Natural killer cell (primary cell): ENCODE measurements around the gene CDH12. TPM values are rescaled to one million over a fixed set of nuclear protein-coding genes. Genes with fewer than 3 reads are reported as not detected.

ENCODE experiments used
- ATAC-seq, 3 donors: fragments of 150-1000 bp in 2 of 3; fragments of 200-7000 bp in 1 of 3; cut with Tn5 transposase; 1 replicate in 1 of 3; 2 replicates in 2 of 3; pipeline ENCODE4 v1.10.0; 2021; ENCODE audit warnings: mild to moderate bottlenecking in 2 of 3, moderate library complexity in 2 of 3
- DNase-seq, 2 donors: peaks; one replicate each; pipeline versions ENCODE4 v3.0.0 to v3.0.0-alpha.2; 2013 to 2021; ENCODE audit warnings: mixed read lengths in 1 of 2
- H3K27ac ChIP-seq: one replicate; pipeline ENCODE4 v1.5.1; 2013; ENCODE audit warnings: mild to moderate bottlenecking, low read length
- H3K27me3 ChIP-seq: one replicate; pipeline ENCODE4 v1.6.1; 2013; ENCODE audit warnings: low read length; ENCODE audit not compliant: control insufficient read depth, insufficient read depth
- H3K36me3 ChIP-seq: one replicate; pipeline ENCODE4 v1.6.1; 2013; ENCODE audit warnings: low read length; ENCODE audit not compliant: control insufficient read depth, insufficient read depth
- H3K4me1 ChIP-seq: one replicate; pipeline ENCODE4 v1.6.1; 2013; ENCODE audit warnings: low read length; ENCODE audit not compliant: control insufficient read depth, insufficient read depth
- H3K4me3 ChIP-seq: one replicate; pipeline ENCODE4 v1.5.1; 2013; ENCODE audit warnings: low read length
- H3K9me3 ChIP-seq: one replicate; pipeline ENCODE4 v1.6.1; 2013; ENCODE audit warnings: low read length; ENCODE audit not compliant: control insufficient read depth, insufficient read depth
- H3K27ac Mint-ChIP-seq, 2 donors: one replicate each; pipeline ENCODE4 v1.8.0; 2022; ENCODE audit warnings: mild to moderate bottlenecking in 2 of 2, mixed read lengths in 2 of 2, moderate library complexity in 1 of 2
- H3K27me3 Mint-ChIP-seq, 2 donors: one replicate each; pipeline ENCODE4 v1.8.0; 2022; ENCODE audit warnings: low read depth in 2 of 2, mixed read lengths in 2 of 2
- H3K36me3 Mint-ChIP-seq: one replicate; pipeline ENCODE4 v1.8.0; 2022; ENCODE audit warnings: mixed read lengths
- H3K4me1 Mint-ChIP-seq, 2 donors: one replicate each; pipeline ENCODE4 v1.8.0; 2022; ENCODE audit warnings: mixed read lengths in 2 of 2
- H3K4me3 Mint-ChIP-seq: one replicate; pipeline ENCODE4 v1.8.0; 2022; ENCODE audit warnings: mild to moderate bottlenecking, moderate library complexity, mixed read lengths
- H3K9me3 Mint-ChIP-seq, 2 donors: one replicate each; pipeline ENCODE4 v1.8.0; 2022; ENCODE audit warnings: mixed read lengths in 2 of 2
- CTCF ChIP-seq: fragments of 200-600 bp; IDR thresholded peaks from one replicate; pipeline ENCODE4 v1.8.0; 2022; ENCODE audit warnings: antibody characterized with exemption
- WGBS: methylation state at CpG from one replicate; pipeline ENCODE4 v1.1.7; 2013; ENCODE audit warnings: missing lambda C conversion rate; ENCODE audit not compliant: insufficient coverage; 5-methylcytosine and 5-hydroxymethylcytosine counted together
- intact Hi-C: fragments of 100-400 bp; cut with micrococcal nuclease; formaldehyde crosslinking; loops from one replicate; pipeline ENCODE4 v1.14.2; 2022
- total RNA-seq, 4 donors: library from RNA; stranded (reverse); fragments of 120-200 nt in 1 of 4; gene quantifications; one replicate each; pipeline versions ENCODE4 v1.2.3 to v1.2.4, GENCODE V29; 2013 to 2022

The CDH12 gene
- total RNA-seq, 3 donors from 2014 or later (not counting 1 experiment from before 2014, with no cell fraction given): not detected

GRCh38 chr5:21856987-21857386 lies 996.2 kb downstream of the CDH12 start:
- H3K9me3 Mint-ChIP-seq: peaks cover 7 to 12% of the 10 kb centered on the region in 2 donors
- H3K27me3 ChIP-seq: no peaks in the 10 kb centered on the region
- no peak overlapping the region for H3K4me3 ChIP-seq
- no peak overlapping the region for H3K27ac ChIP-seq
- 98% methylated on average over 2 of the region's 3 CpGs for WGBS
- DNase-seq (no peak), ATAC-seq (no peak)
- H3K27ac Mint-ChIP-seq: no peak overlapping the region
- H3K4me3 Mint-ChIP-seq: no peak overlapping the region
- no peaks in the 10 kb centered on the region for H3K9me3 ChIP-seq
- intact Hi-C loops: no loop called here
- H3K36me3 ChIP-seq: no peaks in the 10 kb centered on the region
- no peaks in the 10 kb centered on the region for H3K36me3 Mint-ChIP-seq
- no peaks in the 10 kb centered on the region for H3K27me3 Mint-ChIP-seq
- no peak for TF ChIP-seq CTCF
- no peaks in the 10 kb centered on the region for H3K4me1 Mint-ChIP-seq
- H3K4me1 ChIP-seq: no peaks in the 10 kb centered on the region

- intact Hi-C loops: no loop called here
- no peaks in the 10 kb centered on the region for H3K9me3 ChIP-seq
- H3K4me3 ChIP-seq: no peak overlapping the region
- no peaks in the 10 kb centered on the region for H3K4me1 Mint-ChIP-seq
- 17% methylated on average over 2 of the region's 2 CpGs for WGBS
- no peak overlapping the region for H3K27ac ChIP-seq
- no peak for DNase-seq
- no peak for TF ChIP-seq CTCF
- H3K36me3 Mint-ChIP-seq: no peaks in the 10 kb centered on the region
- H3K27me3 Mint-ChIP-seq: no peaks in the 10 kb centered on the region
- H3K4me1 ChIP-seq: no peaks in the 10 kb centered on the region
- no peaks in the 10 kb centered on the region for H3K27me3 ChIP-seq
- peaks cover 11 to 21% of the 10 kb centered on the region in 2 donors for H3K9me3 Mint-ChIP-seq
- no peak for ATAC-seq
- H3K4me3 Mint-ChIP-seq: no peak overlapping the region
- no peak overlapping the region for H3K27ac Mint-ChIP-seq
- no peaks in the 10 kb centered on the region for H3K36me3 ChIP-seq
Observed at GRCh38 chr5:21847300-21847699, 1005.8 kb downstream of the CDH12 start.

GRCh38 chr5:21844960-21845359 lies 1008.2 kb downstream of the CDH12 start:
- ATAC-seq: no peak
- H3K9me3 Mint-ChIP-seq: peaks cover 8 to 19% of the 10 kb centered on the region in 2 donors

More at GRCh38 chr5:21844960-21845359, 1008.2 kb downstream of the CDH12 start:
- H3K9me3 ChIP-seq: no peaks in the 10 kb centered on the region
- WGBS: 60% methylated on average over 1 of the region's 1 CpG
- no peaks in the 10 kb centered on the region for H3K27me3 ChIP-seq
- DNase-seq: no peak
- no peaks in the 10 kb centered on the region for H3K36me3 ChIP-seq
- no peak overlapping the region for H3K4me3 Mint-ChIP-seq
- no peak overlapping the region for H3K27ac ChIP-seq
- no peaks in the 10 kb centered on the region for H3K36me3 Mint-ChIP-seq
- H3K4me1 Mint-ChIP-seq: no peaks in the 10 kb centered on the region
- H3K4me3 ChIP-seq: no peak overlapping the region
- H3K4me1 ChIP-seq: no peaks in the 10 kb centered on the region
- no peak for TF ChIP-seq CTCF
- intact Hi-C loops: no loop called here
- H3K27ac Mint-ChIP-seq: no peak overlapping the region
- H3K27me3 Mint-ChIP-seq: no peaks in the 10 kb centered on the region
